ENCODE results near the gene CCNY.

GRCh38 chr10:35424680-35425285, 88.5 kb downstream of the CCNY start:
- TF ChIP-seq CTCF (conservative IDR thresholded peaks at IDR 0.05; ENCODE audit: low read length), result no peak
- no peak for TF ChIP-seq EZH2phosphoT487 (IDR thresholded peaks at IDR 0.05; ENCODE audit: borderline replicate concordance, low read depth, low read length)

All from OCI-LY7 (cell line).